ENCODE data around the gene ELK1.

DNA sequence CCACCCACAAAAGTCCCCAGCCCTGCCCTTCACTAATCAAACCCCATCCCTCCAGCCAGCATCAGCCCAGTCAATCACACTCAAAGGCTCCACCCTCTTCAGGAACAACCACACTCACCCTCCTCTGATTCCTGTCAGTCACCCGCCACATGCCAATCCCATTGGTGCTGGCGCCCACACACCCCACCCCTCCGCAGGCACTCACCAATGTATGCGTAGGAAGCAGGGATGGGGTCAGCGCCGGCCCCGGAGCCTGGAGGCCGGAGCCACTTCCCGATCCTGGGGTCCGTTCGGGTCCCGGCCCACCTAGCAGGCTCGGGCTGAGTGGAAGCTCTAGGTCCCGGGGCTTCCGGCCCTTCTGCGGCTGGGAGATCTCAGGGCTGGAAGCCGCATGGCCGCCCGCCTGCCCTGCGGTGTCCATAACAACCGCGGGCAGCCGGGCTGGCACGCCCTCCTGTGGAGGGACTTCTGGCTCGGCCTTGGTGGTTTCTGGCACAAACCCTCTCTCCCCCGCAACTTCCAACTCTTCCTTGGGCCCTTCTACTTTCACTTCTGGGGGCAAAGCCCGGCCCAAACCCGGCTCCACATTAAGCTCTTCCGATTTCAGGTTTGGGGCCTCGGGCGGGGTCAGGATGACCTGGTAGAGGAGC lies 12.7 kb downstream of the ELK1 start:
- TF ChIP-seq CTCF (optimal IDR thresholded peaks at IDR 0.05 in 1 of 3, IDR thresholded peaks at IDR 0.05 in 1 of 3, conservative IDR thresholded peaks at IDR 0.05 in 1 of 3; ENCODE audit: extremely low read depth in 1 of 3, insufficient read depth in 2 of 3, low read length in 3 of 3): no peak
- TF ChIP-seq EZH2 (IDR thresholded peaks at IDR 0.05; ENCODE audit: low read length): no peak
